GM04503 (cell line): ENCODE measurements around the gene TUBAL3.

Source experiments
- DNase-seq: peaks from one replicate; pipeline ENCODE4 v3.0.0-alpha.2; 2012; ENCODE audit warnings: low read depth

TUBAL3 gene

DNA sequence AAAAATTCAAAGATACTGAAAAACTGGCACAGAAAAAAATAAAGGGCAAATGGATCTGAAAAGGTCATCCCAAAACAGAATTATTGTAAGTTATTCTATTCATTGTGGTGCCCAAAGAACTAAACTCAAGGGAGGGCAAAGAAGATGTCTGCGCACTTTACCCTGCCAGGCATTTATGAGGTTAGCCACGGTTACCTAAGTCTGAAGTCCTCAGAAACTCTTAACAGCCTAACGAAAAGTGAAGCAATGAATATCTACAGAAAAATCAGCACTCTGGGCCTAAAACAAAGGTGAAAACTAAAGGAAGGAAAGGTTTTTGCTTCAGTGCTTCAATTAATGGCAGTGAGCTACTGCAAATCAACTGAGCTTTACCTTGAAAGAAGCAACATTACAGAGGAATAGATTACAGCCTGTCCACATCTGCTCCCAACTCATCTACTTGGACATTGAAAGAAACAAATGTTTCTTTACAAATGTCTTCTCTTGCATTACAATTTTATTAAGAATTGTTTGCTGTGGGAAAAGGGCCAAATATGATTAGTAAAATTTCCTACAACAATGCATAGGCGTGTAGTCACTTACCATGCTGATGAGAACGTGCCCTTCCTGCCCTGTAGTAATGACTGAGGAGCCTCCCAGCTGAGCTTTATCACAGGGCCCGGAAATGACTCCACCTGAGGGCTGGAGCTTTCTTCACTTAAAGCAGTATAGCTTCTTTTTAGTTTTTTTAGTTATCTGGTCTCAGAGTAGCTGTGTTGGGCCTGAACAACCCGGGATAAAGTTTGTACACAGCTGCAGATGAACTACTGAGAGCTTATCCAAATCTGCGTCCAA, at the start of gene TUBAL3:
TSS of gene TUBAL3 (minus strand) at position 621 of the 834 bp plus-strand sequence. CDS start at position 585, 36 bp downstream.
- DNase-seq, result no peak

GRCh38 chr10:5453749-5454489, 49.3 kb upstream of the TUBAL3 start:
- no peak for DNase-seq

- no peak for DNase-seq
These were observed 46.2 kb upstream of the TUBAL3 start for GRCh38 chr10:5450605-5451384.

DNA sequence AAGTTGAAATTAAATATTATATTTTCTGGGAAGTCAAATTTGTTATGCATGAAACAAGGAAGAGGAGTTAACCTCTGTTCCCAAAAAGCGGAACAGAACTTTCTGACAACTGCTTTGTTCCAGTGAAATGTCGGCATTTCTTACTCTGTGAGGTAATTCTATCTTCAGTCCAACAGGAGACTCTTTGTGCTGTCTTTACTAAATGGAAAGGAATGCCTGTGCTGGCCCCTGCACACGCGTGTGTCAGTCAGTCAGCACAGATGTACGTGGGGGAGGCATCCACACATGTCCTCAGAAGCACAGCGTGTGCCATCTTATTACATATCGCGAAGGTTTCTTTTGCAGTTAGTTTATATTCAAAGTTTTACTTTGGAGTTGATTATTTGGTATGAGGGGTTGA, 45.2 kb upstream of the TUBAL3 start:
- no peak for DNase-seq

DNA sequence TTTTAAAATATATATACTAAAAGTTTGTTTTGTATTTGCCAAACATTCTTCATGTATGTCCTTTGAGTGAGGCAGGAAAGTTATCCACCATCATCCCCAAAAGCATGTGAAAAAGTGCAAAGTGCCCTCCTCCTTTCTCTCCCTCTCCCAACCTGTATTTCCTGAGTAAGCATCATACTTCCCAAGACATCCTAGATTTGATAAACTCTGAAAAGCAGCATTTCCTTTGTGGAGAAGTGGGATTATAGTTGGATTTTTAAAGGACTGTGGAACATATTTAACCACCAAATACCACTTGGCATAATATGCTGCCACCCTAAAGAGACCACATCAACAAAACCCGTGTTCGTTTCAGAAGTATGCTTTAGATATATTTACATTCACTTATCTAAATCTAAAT, 44.6 kb upstream of the TUBAL3 start:
- no peak for DNase-seq

GRCh38 chr10:5448333-5449001, 43.8 kb upstream of the TUBAL3 start:
- DNase-seq, result no peak

DNA sequence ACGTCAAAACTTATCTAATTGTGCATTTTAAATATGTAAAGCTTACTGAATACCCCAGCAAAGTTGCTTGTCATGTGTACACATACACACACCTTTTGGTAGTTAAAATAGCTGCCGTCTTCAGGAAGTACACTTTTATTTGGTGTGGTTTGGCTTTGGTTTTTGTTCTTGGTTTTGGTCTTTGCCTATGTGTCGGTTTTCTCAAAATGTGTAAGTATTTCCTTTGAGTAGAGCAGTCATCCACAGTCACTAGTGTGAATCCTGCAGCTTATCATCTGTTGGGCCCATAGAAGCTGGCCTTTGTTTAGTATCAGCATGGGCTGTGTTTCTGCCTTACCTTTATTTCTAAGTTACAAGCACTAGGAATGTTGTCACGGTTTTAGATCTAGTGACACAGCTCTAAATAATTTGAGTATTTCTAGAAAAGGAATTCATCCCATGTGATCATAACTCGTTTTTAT, 43.0 kb upstream of the TUBAL3 start:
- no peak for DNase-seq

DNA sequence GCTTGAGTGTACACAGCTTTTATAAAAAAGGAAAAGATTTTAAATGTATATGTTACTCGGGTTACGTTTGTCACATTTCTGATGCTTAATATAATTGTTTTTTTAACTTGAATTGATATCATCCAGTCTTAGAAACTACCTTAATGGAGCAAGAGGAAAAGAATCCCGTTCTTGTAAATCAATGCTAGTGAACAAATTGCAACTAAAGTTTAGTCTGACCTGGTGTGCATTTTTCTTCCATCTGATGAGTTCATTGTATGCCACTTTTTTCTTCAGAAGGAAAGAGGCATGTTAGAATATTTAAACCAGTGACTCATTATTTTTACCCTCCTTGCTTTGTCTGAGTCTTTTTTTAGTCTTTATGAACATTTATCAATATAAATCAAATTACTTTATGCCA, 42.4 kb upstream of the TUBAL3 start:
- no peak for DNase-seq

- DNase-seq, result no peak
These were observed 41.8 kb upstream of the TUBAL3 start for GRCh38 chr10:5446390-5446926.

- DNase-seq, result no peak
These were observed 40.4 kb upstream of the TUBAL3 start for GRCh38 chr10:5445006-5445405.

- no peak for DNase-seq
These were observed 38.8 kb upstream of the TUBAL3 start for GRCh38 chr10:5443429-5443828.

DNA sequence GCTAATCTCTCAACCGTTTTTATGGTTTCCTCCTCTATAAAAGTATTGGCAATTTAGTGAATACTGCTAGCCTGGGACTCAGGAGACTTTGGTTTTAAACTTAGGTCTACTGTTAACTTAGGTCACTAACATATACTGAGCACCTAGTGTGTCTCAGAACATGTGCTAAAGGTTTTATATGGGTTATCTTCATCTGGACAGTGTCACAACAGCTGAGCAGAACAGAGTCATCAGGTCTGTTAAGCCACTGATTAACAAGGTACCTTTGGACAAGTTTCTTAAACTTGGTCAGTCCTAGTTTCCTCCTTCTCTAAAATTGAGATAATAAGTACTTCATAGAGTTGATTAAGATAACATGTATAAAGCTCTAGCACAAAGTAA, 38.4 kb upstream of the TUBAL3 start:
- DNase-seq, result no peak

- no peak for DNase-seq
These were observed 37.7 kb upstream of the TUBAL3 start for GRCh38 chr10:5442065-5442989.

DNA sequence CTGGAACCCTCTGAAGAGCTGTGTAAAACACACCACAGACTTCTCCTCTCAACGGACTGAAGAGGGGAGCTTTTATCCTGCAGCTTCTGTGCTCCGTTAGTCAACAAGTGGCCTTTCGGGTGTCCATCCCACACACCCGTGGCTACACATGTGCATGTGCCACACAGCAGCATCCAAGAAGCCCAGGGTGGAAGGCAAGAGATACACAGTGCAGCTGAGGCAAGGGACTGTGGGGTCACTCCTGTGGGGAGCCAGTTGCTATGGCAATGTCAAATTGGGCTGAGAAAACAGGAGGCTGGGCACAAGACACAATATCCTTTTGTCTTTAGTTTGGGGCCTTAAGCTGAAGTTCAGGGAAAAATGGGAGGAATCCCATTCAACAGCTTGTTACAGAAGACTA, 36.5 kb upstream of the TUBAL3 start:
- no peak for DNase-seq

GRCh38 chr10:5440206-5440605, 35.6 kb upstream of the TUBAL3 start:
- no peak for DNase-seq

DNA sequence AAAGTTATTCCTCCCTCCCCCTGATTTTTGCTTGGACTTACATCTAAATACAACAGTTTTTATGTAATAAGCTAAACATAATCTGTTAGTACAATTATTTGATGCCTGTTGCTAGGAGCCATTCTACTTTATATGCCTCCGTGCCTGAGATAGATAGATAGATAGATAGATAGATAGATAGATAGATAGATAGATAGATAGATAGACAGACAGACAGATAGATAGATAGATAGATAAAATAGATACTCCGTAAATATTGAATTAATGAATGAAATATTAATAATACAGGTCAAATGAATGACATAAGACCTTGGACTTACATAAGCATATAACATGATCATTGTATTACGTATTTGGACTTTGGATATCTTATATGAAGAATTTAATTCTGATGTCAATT, 30.7 kb upstream of the TUBAL3 start:
- no peak for DNase-seq

DNA sequence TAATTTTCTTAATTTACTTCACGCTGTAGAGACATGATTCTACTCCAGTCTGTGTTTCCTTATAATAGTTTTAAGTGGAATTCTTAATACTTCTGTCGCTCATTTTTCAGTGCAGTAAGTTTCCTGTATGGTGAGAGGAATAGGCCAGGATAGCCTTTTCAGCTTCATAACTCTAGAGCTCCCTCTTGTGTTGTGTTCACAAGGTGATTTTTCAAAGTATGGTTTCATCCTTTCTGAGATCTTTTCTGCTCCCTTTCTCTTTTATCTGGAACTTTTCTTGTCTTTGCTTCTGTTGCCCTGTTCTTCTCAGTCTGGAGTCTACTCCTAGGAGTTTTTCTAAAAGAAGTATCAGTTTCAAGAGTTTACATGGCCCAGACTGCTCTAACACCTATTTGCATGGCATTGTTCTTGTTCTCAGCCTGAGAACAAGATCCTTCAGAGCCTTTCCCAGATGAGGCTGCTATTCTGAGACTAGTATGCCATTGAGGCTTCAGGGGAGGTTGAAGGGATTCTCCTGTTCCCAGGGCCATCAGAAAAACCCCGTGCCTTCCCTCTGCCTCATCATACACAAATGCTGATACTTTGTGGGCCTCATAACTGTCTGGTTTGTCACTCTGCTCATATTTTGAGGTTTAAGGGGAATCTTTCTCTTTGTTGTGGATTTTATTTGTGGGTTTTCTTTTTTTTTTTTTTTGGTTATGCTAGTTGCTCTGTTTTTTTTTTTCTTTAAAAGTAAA, 29.6 kb upstream of the TUBAL3 start:
- DNase-seq, result peak; percentile 61

DNA sequence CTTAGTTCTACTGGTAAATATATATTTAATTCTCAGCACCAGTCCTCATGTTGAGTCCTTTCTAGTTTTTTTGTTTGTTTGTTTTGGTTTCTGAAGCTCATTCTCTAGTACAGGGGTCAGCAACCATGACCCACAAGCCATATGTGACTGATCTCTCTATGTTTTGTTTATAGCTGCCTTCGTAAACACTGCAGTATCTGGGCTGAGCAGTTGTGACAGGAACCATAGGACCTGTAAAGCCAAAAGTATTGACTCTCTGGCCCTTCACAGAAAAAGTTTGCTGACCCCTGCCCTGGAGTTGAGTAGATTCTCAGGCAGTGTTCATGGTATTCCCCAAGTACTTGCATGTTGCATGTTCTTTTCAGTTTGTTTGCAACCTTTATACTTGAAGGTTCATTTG, 28.6 kb upstream of the TUBAL3 start:
- no peak for DNase-seq

DNA sequence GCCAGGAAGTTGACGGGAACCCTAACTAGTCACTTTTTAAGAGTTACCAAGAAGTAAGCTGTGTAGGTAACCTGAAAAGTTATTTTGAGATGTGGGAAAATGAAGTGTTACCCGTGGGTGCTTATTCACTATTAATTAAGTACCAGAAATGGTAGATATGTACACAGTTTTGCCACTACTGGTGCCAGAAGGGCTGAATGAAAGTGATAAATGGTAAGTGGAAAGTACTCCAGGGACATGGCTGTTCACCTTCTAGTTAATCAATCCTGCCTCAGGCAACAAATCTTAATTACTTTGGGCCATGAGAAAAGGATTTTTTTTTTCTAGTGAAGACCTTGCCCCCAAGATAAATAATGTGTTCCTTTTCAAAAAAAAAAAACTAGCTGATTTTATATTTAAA, 23.5 kb upstream of the TUBAL3 start:
- DNase-seq, result no peak

DNA sequence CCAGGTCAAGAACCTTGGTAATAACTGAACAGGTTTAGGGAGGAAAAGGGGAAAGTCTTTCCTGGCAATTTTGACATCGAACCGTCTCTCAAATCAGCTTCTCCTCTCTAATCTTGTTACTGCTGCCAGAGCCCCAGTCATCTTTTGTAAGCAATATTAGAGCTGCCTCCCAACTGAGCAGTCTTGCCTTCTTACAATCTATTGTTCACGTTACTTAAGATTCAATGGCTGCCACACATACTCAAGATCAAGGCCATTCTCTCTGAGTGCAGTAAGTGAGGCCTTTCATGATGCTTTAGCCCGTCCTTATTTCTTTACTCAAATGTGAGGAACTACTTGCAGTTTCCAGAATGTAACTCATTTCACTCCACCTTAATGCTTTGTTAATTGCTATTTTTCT, 20.1 kb upstream of the TUBAL3 start:
- DNase-seq, result no peak
